Inflammatory macrophage (primary cell): ENCODE results near the gene GPR176.
"Not testable (repeated sequence)": the region's sequence is repeated elsewhere in the genome, so short reads cannot be mapped to it uniquely, and the experiment has no call there.

Experiments
- DNase-seq, 2 donors: peaks; one replicate each; pipeline ENCODE4 v3.0.0-alpha.2; 2020 to 2022

GPR176 gene

DNA sequence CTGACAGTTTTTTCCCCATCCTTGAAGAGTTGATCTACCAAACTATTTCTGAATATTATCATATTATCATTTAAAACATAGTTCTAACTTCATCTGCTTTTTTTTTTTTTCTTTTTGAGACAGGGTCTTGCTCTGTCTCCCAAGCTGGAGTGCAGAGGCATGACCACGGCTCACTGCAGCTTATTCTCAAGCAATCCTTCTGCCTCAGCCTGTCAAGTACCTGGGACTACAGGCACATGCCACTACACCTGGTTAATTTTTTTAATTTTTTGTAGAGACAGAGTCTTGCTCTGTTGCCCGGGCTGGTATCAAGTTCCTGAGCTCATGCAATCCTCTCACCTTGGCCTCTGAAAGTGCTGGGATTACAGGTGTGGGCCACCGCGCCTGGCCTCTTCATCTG is 15.2 kb upstream of the GPR176 start:
- no peak for DNase-seq

- DNase-seq: no peak
These were observed 14.5 kb upstream of the GPR176 start for GRCh38 chr15:39934397-39935071.

GRCh38 chr15:39931615-39932014 is 11.5 kb upstream of the GPR176 start:
- no peak for DNase-seq

- DNase-seq: no peak
These were observed 6.5 kb upstream of the GPR176 start for GRCh38 chr15:39926526-39926925.

GRCh38 chr15:39925112-39925842 is 5.2 kb upstream of the GPR176 start:
- peak; percentile 42 to 60 for DNase-seq

DNA sequence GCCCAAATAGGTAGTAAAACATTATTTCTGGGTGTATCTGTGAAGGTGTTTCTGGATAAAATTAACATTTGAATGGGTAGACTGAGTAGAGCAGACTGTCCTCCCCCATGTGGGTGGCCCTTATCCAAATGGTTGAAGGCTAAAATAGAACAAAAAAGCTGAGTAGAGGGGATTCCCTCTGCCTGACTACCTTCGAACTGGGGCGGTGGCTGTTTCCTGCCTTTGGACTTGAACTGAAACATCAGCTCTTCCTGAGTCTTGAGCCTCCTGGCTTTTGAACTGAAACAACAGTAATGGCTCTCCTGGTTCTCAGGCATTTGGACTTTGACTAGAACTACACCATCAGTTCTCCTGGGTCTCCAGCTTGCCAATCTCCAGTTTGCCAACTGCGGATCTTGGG is 4.4 kb upstream of the GPR176 start:
- DNase-seq: no peak

- no peak for DNase-seq
These were observed 2.5 kb upstream of the GPR176 start for GRCh38 chr15:39922462-39923092.

DNA sequence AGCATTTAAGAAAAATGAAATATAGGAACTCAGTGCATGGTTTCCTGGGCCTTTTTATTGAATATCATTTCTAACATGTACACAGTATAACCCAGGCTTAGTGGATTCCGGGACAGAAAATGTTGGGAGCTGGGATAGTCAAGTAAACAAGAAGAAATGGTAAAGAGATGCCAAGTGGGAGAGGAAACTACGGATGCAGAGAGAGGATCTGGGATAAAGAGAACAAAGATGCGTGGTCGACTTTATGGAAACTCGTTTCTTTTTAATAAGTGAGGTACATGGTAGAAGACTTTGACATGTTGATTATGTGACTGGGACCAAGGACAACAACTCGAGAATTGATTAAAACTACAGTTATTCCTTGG is 1.2 kb upstream of the GPR176 start:
- DNase-seq: no peak

DNA sequence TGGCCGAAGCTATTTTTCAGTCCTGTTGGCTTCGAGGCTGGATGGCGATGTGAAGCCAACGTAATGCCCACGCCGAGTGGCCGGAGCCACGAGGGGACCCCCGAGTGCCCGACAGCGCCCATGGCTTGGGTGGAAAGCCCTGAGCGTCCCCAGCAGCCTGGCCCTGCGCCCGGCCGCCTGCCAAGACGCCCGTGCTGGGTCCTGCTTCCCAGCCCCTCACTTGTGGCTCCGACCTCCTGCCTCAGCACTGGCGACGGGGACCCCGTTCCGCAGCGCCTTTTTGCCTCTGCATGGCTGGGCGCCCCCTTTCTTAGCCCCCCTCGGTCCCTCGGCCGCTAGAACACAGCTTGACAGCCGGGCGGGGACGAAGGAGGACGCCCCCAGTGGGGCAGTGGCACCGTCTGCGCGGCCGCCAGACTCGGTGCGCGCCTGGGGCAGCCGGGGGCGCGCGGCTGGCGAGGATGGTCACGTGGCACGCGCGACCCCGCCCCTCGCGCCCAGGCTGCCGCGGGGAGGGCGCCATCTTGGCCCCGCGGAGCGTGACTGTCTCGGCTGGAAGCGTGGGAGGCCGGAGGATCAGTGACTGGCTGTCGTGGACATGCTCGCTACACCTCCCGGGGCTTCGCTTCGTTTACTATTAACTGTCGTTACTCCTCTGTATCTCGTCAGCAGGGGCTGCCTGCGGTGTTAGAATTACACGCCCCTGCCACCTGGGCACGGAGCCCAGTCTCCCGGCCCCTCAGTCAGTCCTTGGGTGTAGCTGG is 626 bp upstream of the GPR176 start:
- peak; percentile 85 to 91 for DNase-seq

DNA sequence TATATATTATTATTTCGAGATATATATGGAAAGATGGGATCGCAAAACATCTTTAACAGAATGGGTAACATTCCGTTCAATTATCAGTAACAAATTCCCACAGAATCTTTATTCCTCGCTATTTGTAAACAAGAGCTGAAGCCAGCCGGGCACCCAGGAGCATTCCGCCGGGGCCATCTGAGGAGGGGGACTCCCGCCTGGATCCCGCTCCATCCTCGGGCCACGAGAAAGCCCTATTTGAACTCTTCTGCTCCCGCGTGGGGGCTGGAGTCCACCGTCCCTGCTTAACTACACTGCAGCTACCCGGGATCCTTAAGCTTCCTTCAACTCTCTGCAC is 687 bp downstream of the GPR176 start:
- DNase-seq: no peak

GRCh38 chr15:39918688-39919385 is 1.2 kb downstream of the GPR176 start:
- no peak for DNase-seq

- DNase-seq: peak in 1 of 2 donors; percentile 33
These were observed 5.1 kb downstream of the GPR176 start for GRCh38 chr15:39914977-39915376.

GRCh38 chr15:39909007-39909406 is 11.1 kb downstream of the GPR176 start:
- no peak for DNase-seq

GRCh38 chr15:39908186-39908585 is 11.9 kb downstream of the GPR176 start:
- no peak for DNase-seq

- DNase-seq: no peak
These were observed 12.8 kb downstream of the GPR176 start for GRCh38 chr15:39907216-39907615.

DNA sequence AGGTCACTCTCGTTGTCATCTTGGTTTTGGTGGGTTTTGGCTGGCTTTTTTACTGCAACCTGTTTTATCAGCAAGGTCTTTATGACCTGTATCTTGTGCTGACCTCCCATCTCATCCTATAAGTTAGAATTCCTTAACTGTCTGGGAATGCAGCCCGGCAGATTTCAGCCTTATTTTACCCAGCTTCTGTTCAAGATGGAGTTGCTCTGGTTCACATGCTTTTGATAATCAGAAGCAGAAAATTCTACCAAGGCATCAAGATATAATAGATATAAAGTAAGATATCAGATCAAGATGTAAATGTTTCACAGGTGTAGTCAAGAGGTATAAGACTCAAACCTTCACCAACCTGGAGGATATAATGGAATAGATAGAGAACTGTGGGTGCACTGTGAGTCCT is 16.0 kb downstream of the GPR176 start:
- no peak for DNase-seq

DNA sequence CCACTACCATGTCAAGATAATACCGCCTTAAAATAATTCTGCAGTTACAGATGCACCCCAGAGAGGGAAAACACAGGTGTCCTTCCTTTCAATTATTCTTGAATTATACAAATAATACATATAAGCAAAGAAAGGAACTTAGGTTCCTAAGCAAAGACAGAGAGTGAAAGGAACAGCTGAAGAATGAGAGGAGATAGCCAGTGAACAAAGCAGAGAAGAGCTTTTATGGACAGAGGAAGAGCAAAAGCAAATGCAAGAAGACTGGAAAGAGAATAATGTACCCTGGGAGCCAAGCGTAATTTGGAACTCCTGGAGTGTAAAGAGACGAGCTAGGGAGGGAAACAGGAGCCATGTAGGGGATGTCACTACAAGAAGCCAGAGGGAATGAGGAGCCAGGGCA is 21.7 kb downstream of the GPR176 start:
- DNase-seq: no peak

DNA sequence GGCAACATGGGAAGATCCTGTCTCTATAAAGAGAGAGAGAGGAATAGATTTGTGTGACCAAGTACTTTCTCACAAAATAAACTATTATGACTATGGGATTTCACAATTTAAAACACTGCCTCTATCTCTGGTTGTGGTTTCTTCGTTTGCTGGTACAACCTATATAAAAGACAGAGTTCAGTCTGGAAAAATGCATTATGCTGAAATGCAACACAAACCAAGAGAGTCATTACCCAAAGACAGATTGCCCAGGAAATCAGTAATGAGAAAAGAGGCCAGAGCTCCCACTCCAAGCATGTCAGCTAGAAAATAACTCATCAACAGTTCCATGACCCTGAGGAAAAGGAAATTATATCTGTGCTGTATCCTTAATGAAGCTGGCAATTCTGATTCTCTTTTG is 23.2 kb downstream of the GPR176 start:
- DNase-seq: no peak

- no peak for DNase-seq
These were observed 24.0 kb downstream of the GPR176 start for GRCh38 chr15:39896101-39896500.

- DNase-seq: not testable (repeated sequence)
These were observed 27.0 kb downstream of the GPR176 start for GRCh38 chr15:39893051-39893450.

DNA sequence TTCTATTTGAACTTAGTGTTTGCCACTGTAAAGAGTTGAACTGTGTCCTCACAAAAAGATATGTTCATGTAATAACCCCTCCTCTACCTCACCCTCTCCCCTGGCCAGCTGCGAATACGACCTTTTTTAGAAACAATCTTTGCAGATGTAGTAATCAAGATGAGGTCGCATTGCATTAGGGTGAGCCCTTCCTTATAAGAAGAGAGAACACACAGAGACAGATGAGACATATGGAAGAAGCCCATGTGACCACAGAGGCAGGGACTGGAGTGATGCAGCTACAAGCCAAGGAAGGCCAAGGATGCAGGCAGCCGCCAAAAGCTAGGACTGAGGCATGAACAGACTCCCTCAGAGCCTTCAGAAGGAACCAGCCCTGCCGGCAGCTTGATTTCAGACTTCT is 27.6 kb downstream of the GPR176 start:
- DNase-seq: no peak

- no peak for DNase-seq
These were observed 29.4 kb downstream of the GPR176 start for GRCh38 chr15:39890621-39891020.

- no peak for DNase-seq
These were observed 30.5 kb downstream of the GPR176 start for GRCh38 chr15:39889601-39890000.
